CD4-positive, alpha-beta T cell treated with Interleukin-4 for 4 hours (primary cell): ENCODE data around the gene POPDC3.
"Not testable (repeated sequence)": the region's sequence is repeated elsewhere in the genome, so short reads cannot be mapped to it uniquely, and the experiment has no call there.

ENCODE experiments used
- DNase-seq: peaks from one replicate; pipeline ENCODE4 v3.0.0-alpha.2; 2020

The POPDC3 gene

DNA sequence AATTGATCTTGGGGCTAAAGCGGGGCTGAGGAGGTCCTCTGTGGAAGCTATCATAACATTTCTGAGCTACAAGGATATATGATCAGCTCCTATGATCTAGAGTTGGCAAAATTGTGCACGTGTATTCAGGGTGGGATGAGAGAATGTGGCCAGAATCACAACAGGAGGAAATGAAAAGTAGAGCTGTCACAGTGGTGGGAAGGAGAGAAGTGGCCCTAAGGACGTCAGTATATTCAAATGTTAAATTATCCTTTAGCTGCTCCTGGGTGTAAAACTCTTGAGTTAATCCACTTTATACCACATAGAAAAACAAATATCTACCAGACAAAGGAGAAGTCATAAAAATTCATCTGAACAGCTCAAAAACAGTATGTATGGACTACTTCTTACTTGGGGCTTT is 14.8 kb upstream of the POPDC3 start:
- DNase-seq = no peak

DNA sequence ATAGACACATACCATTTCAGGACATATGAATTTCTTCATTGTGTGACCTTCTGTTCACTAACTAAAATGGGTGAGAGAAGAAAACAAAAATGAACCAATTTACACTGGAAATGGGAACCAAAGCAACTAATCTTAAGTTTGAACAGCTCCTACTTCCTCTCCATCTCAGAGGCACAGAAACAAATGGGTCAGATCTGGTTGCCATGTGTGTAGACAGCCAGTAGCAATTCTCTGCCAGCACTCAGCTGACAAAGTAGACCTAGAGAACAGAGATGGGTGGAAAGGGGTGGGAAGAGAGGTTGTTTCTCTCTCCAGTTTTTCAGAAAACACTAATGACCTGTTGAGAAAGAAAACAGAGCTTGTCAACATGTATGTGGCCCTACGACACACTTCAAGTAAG is 14.3 kb upstream of the POPDC3 start:
- no peak for DNase-seq

DNA sequence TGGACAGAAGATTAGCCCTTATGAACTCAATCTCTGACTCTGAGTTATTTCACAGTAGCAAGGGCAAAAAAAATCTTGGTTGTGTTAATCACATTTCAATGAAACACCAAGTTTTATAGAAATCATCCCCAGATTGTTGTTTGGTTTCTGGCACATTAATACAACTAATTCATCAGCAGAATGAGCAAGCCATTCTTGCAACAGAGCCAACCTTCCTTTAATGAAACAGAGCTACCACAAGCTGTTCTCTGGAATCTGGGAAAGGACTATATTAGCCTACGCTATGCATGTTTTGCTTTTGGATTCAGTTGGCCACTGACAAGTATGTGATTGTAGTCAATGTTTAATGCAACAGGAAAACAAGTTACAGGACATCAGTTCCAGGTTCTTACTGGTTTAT is 13.8 kb upstream of the POPDC3 start:
- no peak for DNase-seq

DNA sequence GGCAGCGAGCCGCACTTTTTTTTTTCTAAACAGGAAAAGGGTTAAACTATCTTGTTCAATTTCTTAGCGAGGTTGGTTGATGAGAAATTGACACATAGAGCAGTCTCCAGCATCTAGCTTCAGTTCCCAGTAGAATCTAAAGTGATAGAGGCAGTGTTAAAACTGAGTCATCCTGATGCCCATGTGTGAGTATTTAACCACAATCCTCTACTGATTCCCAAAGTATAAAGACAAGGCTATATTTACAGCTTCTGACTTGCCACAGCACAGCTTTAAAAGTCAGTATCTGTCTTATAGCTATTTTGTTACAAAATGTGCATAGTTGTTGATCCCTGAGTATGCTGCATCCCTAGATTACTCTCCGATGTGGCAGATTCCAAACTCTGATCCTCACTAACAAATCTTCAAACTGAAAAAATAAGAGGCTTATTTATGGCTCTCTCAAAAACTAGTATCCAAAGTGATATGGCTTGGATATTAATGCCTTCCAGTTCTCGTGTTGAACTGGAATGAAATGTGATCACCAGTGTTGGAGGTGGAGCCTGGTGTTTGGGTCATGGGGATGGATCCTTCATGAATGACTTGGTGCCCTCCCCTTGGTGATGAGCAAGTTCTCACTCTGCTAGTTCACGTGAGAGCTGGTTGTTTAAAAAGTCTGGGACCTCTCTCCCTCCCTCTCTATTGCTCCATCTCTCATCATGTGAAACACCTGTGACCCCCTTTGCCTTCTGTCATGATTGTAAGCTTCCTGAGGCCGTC is 13.1 kb upstream of the POPDC3 start:
- no peak for DNase-seq

DNA sequence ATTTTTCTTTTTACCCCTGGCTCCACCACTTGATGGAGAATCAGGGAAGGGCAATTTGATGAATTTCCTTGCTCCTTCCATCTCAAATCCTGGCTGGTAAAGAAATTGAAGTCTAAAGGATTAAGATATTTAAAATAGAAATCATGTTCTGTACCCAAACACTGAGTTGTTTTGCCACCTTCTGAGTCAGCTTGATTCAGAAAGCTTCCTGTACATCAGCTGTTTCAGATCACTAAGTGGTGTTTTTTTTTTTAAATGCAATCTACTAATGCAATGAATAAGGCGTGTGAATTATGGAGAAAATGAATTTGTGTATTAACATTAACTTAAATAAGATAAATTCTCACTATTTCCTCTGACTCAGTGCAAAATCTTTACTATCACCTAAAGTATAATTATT is 11.5 kb upstream of the POPDC3 start:
- DNase-seq = no peak

DNA sequence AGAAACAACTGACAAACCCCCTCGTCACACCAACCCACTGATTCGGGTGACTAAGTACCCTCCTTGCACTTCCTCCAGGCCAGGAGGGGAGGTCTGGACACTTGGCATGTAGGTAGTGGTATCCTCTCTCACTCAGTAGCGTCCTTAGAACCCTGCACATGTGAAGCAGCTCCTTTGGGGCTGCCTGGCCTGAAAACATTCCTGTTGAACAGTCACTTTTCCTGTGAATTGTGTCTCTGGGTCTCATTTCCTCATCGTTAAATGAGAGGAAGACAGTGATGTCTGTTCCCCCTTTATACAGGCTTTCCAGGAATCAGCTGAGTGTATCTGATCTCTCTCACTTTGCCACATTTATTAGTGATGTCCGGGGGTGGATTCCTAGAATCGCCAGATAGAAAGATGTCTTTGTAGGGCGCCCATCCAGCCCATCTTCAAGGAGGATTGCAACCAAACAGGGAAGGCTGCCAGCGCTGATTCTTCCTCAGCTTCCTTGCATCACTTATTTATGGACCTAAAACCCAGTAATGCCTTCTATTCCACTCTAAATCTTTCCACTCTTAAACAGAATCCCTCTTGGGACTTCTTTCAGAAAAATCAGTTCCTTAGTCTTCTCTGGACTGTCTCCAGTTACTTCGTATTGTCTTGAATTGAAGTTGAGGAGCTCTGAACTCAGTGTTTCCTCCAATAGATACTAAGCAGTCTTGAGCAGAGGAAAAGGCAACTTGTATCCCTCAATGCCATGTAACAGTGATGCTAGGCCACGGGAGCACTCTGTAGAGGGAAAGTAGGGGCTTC is 9.4 kb upstream of the POPDC3 start:
- no peak for DNase-seq

DNA sequence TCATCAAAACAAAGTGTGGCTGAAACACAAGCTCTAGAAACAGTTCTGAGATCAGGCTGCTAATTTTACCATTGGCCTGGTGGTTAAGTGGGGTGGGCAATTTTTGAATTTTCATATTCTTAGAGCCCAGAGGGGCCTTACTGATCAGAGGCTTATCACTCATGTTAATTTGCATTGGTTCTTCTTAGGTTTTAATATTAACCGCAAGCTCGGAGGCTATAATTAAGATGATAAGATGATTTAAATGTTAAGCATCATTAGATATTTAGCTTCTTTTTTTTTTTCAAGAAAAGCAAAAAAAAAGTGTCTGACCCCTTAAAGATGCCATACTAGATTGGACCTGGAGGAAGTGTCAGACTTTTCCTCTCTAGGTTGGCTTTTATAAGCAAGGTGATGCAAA is 8.4 kb upstream of the POPDC3 start:
- no peak for DNase-seq

DNA sequence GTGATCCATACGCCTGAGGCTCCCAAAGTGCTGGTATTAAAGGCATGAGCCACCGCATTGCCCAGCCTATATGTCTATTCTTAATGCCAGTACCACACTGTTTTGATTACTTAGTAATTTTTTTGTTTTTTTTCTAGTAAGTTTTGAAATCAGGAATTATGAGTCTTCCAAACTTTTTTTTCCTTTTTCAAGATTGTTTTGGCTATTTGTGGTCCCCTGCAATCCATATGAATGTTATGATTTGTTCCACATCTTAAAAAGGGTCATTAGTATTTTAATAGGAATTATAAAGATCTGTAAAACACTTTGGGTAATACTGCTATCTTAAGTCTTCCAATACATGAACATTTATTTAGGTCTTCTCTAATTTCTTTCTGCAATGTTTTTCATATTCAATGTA is 6.8 kb upstream of the POPDC3 start:
- no peak for DNase-seq

DNA sequence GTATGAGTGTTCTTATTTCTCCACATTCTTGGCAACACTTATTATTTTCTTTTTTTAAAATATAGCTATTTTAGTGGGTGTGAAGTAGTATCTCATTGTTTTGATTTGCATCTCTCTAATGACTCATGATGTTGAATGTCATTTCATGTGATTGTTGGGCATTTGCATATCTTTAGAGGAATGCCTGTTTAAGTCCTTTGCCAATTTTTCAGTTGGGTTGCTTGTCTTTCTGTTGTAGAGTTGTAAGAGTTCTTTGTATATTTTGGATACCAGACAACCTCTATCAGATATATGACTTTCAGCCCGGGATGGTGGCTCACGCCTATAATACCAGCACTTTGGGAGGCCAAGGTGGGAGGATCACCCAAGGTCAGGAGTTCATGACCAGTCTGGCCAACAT is 5.1 kb upstream of the POPDC3 start:
- DNase-seq = no peak

DNA sequence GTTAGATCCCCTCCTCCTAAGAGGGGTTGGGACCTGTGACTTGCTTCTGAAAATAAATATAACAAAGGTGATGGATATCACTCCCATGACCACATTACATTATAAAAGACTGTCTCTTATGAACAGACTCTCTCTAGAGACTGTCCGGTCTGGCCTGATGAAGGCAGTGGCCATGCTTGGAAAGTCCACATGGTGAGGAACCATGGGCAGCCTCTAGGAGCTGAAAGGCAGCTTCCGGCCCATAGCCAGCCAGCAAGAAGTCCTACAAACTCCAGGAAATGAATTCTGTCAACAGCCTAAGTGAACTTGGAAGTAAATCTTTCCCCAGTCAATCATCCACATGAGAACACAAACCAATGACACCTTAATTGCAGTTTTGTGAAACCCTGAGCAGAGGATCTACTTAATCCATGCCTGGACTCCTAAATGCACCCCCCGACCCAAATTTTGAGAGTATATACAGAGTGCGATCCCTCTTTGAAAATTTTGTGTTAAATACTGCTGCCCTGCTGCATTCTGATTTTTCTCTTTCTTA is 2.2 kb upstream of the POPDC3 start:
- no peak for DNase-seq

DNA sequence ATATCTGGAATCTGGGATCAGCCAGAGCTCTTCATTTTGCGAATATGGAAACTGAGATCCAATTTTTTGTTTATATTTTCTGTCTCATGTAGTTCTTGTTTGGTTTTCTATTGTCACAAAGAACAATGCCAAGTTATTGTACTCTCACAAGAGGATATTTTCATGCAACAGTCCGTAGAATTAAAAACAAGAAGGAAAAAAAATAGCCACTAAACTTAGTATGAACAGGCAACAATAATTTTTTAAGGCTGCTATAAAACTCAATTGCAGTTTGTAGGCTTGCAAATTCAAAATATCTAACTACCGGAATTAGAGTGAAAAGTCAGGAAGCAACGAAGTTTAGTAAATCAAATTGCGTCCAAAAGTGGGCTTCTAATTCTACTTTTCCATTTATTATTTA is 1.2 kb downstream of the POPDC3 start:
- DNase-seq = no peak

DNA sequence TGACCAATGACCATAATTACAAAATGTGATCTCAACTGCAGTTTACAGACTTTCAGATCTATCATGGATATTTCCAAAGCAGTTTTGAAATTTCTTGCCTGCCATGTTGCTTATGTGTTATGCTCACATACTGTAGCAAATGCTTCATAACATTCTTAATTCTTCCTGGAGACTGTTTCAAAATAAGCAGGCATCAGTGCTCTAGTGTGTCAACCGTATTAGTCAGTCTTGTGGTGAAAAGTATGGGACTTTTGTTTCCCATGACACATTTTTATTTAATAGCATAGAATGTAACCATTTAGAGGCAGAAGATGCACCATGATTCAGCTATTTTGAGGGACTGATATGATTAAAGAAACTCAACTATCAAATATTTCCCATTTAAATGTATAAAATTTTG is 1.7 kb downstream of the POPDC3 start:
- DNase-seq = no peak

DNA sequence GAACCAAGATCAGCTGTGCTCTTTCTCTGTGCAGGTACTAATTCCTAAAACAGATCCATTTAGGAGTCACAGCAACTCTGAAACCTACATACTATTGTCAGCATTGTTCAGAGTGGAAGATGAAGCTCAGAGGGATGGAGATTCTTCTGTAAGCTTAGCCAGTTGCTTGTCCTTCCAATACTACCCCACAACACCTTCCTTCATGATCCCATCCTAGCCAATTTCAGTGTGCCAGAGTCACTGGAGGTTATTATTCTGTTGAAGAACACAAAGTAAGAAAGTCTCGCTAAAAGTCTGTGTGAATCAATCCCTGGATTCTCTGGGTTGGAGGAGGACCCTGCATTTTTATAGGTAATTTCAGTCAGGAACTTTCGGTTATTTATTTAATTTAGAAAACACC is 2.3 kb downstream of the POPDC3 start:
- DNase-seq = no peak

DNA sequence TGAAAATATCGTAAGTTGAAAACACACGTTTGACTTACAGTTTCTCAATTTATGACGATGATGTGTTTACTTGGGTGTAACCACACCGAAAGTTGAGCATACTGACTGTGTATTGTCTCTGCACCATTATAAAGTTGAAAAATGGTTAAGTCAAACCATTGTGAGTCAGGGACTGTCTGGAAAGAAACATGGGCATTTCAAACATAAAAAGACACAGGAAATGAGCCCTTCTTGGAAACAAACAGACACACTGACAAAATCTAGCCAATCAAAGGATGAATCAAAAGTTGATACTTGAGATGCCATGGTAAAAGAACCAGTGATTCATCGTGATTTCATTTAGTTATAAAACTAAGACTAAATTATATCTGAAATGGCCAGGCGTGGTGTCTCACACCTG is 5.3 kb downstream of the POPDC3 start:
- no peak for DNase-seq

DNA sequence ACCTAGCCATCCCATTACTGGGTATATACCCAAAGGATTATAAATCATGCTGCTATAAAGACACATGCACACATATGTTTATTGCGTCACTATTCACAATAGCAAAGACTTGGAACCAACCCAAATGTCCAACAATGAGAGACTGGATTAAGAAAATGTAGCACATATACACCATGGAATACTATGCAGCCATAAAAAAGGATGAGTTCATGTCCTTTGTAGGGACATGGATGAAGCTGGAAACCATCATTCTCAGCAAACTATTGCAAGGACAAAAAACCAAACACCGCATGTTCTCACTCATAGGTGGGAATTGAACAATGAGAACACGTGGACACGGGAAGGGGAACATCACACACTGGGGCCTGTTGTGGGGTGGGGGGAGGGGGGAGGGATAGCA is 7.3 kb downstream of the POPDC3 start:
- not testable (repeated sequence) for DNase-seq

DNA sequence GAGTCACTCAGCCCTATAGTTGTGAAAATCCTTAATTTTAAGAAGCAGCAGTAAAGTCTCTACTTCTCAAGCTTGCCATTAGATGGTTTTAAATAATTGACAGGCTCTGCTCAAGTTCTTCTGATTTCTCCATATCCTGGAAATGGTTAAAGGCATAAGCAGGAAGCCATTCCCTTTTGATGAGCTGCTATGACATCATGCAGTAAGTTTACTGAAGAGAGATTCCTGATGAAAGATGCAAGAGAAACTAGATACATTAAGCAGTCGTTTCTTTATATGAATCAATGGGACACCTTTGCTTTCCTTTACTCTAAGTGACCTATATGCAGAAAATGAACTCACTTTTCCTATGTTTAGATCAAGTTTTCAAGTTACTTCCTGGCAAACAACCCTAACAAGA is 9.8 kb downstream of the POPDC3 start:
- no peak for DNase-seq

DNA sequence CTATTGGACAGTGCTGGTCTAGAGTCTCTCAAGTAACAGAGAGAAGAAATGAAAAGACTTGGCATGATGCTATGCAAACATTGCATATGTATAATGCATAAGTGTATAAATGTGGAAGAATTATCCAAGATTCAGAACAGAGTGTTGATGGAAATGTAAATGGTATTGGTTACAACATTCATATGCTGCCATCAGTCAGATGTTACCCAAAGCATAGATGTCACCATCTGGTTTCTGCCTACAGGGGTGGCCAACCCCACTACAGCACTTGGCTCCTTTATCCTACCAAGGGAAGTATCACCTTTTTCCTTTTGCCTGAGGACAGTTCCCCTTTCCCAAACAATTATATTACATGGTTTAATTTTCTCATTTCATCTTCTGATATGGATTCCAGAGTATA is 11.9 kb downstream of the POPDC3 start:
- no peak for DNase-seq

DNA sequence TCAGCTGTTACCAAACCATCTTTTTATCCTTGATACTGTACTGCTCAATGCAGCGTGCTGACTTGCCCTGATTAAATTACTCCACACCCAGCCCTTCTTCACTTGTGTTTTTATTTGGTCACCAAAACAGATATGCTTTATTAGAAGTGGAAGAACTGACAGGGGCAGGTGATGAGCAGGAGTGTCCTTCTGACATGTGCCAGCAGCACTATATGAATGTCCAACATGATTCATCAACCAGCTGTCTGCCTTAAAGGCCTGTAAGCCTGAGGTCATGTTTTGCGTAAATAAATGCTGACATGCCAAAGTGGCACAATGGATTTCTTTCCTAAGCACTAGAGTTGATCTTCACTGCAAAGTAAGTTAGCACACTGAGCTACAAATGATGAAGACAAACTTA is 15.4 kb downstream of the POPDC3 start:
- DNase-seq = no peak

DNA sequence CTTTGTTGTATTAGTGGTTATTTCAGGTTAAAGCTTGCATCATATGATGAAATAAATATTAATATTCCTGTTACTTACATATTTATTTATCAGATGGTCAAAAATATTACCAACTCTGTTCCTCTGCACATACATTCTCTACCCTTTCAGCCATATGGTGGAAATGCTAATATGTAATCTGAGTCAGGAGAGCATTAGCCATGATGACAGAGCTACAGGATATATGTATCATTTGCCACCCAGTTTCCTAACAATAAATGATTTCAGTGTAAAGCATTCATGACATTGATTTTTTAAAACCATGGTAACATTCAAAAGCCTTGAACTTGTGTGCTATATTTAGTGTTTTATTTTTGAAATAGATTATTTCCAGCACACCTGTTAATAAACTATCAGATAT is 16.6 kb downstream of the POPDC3 start:
- no peak for DNase-seq

DNA sequence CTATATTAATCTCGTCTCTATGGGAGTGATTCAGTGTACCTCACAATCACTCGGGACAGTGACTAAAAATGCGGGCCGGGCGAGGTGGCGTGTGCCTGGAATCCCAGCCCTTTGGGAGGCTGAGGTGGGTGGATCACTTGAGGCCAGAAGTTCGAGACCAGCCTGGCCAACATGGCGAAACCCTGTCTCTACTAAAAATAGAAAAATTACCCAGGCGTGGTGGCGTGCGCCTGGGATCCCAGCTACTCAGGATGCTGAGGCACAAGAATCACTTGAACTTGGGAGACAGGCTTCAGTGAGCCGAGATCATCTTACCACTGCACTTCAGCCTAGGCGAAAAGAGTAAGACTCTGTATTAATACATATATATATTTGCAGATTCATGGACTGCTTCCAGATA is 17.4 kb downstream of the POPDC3 start:
- no peak for DNase-seq

DNA sequence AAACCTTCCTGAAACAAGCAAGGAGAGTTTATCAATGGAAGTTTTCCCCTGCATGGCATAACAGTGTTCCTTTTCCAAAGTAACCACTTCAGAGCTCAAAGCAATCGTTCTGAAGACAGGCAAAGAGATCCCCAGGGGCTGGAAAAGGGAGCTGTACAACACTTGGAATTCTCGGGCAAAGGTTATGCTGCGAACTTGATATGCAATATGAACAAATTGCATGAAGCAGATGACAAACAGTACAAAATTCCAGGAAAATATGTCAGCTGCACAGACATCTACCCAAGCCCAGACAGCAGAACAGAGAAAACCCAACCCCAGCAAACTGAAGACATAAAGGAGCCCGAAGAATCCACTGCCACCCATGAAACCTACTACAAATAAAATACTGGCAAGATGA is 18.4 kb downstream of the POPDC3 start:
- DNase-seq = no peak

DNA sequence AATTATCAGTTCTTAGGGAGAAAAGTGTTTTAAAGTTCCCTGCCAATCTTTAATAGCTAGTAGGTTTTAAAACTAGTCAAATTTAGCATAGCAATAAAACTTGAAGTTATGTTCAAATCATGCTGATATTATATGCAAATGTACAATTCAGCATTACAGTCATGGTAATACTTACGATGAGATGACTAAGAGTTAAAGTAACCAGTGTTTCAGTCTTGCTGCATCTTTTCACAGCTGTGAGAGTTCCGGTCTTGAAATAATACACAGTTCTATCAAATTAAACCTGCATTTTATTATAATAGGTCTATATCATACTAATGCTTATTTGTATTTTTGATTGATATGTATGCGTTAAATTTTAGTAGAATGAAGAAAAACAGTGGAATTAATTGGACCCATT is 26.1 kb downstream of the POPDC3 start:
- DNase-seq = no peak

DNA sequence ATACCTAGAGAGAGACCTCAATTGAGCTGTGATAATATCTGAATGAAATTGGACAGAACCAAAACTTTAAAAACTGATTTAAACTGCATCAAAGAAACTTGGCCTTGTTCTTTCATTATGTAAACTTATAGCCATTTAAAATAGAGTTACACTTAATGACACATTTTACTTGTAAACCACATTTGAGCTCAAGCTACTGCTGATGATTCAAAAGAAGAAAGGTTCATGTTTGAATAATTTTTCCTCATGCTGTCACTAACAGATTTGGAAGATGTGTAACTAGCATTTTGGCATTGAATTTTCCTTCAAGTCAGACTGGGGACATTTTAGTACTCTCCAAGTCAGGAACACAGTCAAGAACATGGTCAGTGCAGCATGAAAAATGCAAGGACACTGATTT is 26.9 kb downstream of the POPDC3 start:
- DNase-seq = no peak

DNA sequence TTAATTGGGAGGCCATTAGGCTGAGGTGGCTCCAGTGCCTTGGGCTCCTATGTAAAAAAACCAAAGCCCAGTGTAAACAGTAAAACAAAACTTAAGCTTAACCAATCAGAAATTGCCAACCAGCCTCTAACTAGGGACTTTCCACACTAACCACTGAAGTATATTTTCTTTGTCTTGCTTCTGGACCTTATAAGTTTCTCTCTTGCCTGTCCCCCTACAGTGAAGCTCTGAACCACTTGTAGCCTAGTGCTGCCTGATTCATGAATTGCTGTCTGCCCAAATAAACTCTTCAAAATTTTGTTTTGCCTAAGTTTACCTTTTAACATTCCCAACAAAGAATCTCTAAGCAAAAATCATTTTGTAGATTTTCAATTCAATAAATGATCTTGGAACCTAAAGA is 28.2 kb downstream of the POPDC3 start:
- DNase-seq = no peak

DNA sequence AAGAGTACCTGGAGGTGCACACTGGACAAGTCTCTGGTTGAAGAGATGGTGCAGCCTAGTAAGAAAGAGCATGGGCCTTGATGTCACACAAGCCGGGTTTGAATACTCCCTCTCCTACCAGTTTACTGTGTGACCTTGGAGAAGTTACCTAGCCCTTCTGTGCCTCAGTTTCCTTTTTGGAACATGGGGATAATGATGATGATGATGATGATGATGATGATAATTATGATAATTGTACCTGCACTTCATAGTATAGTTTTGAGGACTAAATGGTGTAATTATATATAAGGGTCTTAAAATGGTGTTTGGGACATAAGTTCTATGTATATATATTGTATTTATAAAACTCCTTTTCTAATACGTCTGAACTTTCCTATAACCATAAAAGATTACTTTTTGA is 41.7 kb downstream of the POPDC3 start:
- DNase-seq = no peak
